ENCODE data around the gene TES. TPM values are rescaled to one million over a fixed set of nuclear protein-coding genes. Genes with fewer than 3 reads are reported as not detected.

The TES gene
- total and polyA plus RNA-seq, 9 of the 15 experiments (the other 6 are each of a cell fraction or from before 2014, with no cell fraction given), result 20.7 to 61.6 (median 53.8) TPM

GRCh38 chr7:116206141-116206540 lies 4.2 kb upstream of the TES start:
- no TSS peak for BruUV-seq (replicated peaks)
- Histone ChIP-seq H3K79me2 (ENCODE audit: control insufficient read depth, insufficient read depth, low read length) (no peaks in the 10 kb centered on the region), H3K27me3 (ENCODE audit: control insufficient read depth in 2 of 2, insufficient read depth in 2 of 2, low read length in 2 of 2) (no peaks in the 10 kb centered on the region), H2AFZ (ENCODE audit: low read depth, low read length) (no peak overlapping the region), H3K9me1 (ENCODE audit: control insufficient read depth, insufficient read depth, low read length) (no peaks in the 10 kb centered on the region), H3K36me3 (ENCODE audit: control insufficient read depth, insufficient read depth, low read length) (no peaks in the 10 kb centered on the region), H3K9ac (ENCODE audit: insufficient read depth in 1 of 2, low read depth in 2 of 2, low read length in 2 of 2) (no peak overlapping the region), H3K4me2 (ENCODE audit: insufficient read depth, low read length) (no peak overlapping the region), H3K27ac (ENCODE audit: extremely low read depth, low read depth, low read length) (no peak overlapping the region), H4K20me1 (replicated peaks; ENCODE audit: control insufficient read depth, insufficient read depth, low read length) (no peaks in the 10 kb centered on the region), H3K4me1 (replicated peaks in 1 of 2; ENCODE audit: control insufficient read depth in 2 of 2, insufficient read depth in 2 of 2, low read length in 2 of 2) (peaks cover 0 to 10% of the 10 kb centered on the region in 2 experiments; a peak in 2 of 5 replicates), H3K4me3 (no peak overlapping the region), H3K9me3 (replicated peaks; ENCODE audit: control insufficient read depth, insufficient read depth, low read depth, low read length) (no peaks in the 10 kb centered on the region)
- intact Hi-C loops (cut with micrococcal nuclease), result no loop called here
- ChIA-PET POLR2A (no interaction called here), CTCF (ENCODE audit: low intra/inter-chr PET ratio) (no interaction called here)
- WGBS (ENCODE audit: insufficient coverage, low coverage, missing lambda C conversion rate), result 0% methylated on average over 1 of the region's 1 CpG
- no peak for TF ChIP-seq CEBPG (CRISPR knock-in tag; IDR thresholded peaks at IDR 0.05)
- TF ChIP-seq CEBPG (tag; conservative IDR thresholded peaks at IDR 0.05 in 1 of 2, IDR thresholded peaks at IDR 0.05 in 1 of 2), result 0 out of 4 replicates have a peak, but pooled peaks of 1 of the 2 experiments have one; percentile 26
- TF ChIP-seq TRIM24 (IDR thresholded peaks at IDR 0.05), result peak; percentile 63 to 82; a peak in 2 of 4 replicates
- TF ChIP-seq LEF1 (IDR thresholded peaks at IDR 0.05), result no peak
- TF ChIP-seq ZEB2 (IDR thresholded peaks at IDR 0.05), result peak; percentile 18; the same call in 1 of the 2 replicates
- ATAC-seq (no peak), FAIRE-seq (no peak), DNase-seq (ENCODE audit: extremely low read depth in 1 of 4, low spot score in 3 of 4) (no peak)
- in situ Hi-C loops (cut with MboI), result no loop called here

- 9% methylated on average over 1 of the region's 1 CpG for whole genome bisulfite sequencing (ENCODE audit: insufficient coverage, low coverage, missing lambda C conversion rate)
- in situ Hi-C loops (cut with MboI), result no loop called here
- FAIRE-seq (no peak), DNase-seq (ENCODE audit: extremely low read depth in 1 of 4, low spot score in 3 of 4) (no peak), ATAC-seq (no peak)
- POLR2A ChIA-PET, result interaction anchor here (0.7 to 1.0 kb wide), 3 partner anchors 9 to 24 kb away, joined by 3 to 4 read pairs (median 4); no protein-coding TSS in a partner anchor
- H3K4me3 ChIP-seq, result no peak overlapping the region
- H3K36me3 ChIP-seq (ENCODE audit: control insufficient read depth, insufficient read depth, low read length), result no peaks in the 10 kb centered on the region
- no peak overlapping the region for H2AFZ ChIP-seq (ENCODE audit: low read depth, low read length)
- H3K9me1 ChIP-seq (ENCODE audit: control insufficient read depth, insufficient read depth, low read length), result no peaks in the 10 kb centered on the region
- CTCF ChIA-PET (ENCODE audit: low intra/inter-chr PET ratio), result no interaction called here
- H3K4me2 ChIP-seq (ENCODE audit: insufficient read depth, low read length), result no peak overlapping the region
- H3K79me2 ChIP-seq (ENCODE audit: control insufficient read depth, insufficient read depth, low read length), result peaks cover 23% of the 10 kb centered on the region
- peaks cover 8 to 10% of the 10 kb centered on the region in 2 experiments; a peak in 4 of 5 replicates for H3K4me1 ChIP-seq (replicated peaks in 1 of 2; ENCODE audit: control insufficient read depth in 2 of 2, insufficient read depth in 2 of 2, low read length in 2 of 2)
- intact Hi-C loops (cut with micrococcal nuclease), result no loop called here
- no peak overlapping the region for H3K27ac ChIP-seq (ENCODE audit: extremely low read depth, low read depth, low read length)
- H3K9me3 ChIP-seq (replicated peaks; ENCODE audit: control insufficient read depth, insufficient read depth, low read depth, low read length), result no peaks in the 10 kb centered on the region
- no peaks in the 10 kb centered on the region for H4K20me1 ChIP-seq (replicated peaks; ENCODE audit: control insufficient read depth, insufficient read depth, low read length)
- no peak overlapping the region for H3K9ac ChIP-seq (ENCODE audit: insufficient read depth in 1 of 2, low read depth in 2 of 2, low read length in 2 of 2)
- BruUV-seq (replicated peaks), result no TSS peak
- no peaks in the 10 kb centered on the region for H3K27me3 ChIP-seq (ENCODE audit: control insufficient read depth in 2 of 2, insufficient read depth in 2 of 2, low read length in 2 of 2)
- no peak for TF ChIP-seq MCM2 (IDR thresholded peaks at IDR 0.05; ENCODE audit: low read depth)
- TF ChIP-seq GABPA (tag; conservative IDR thresholded peaks at IDR 0.05; ENCODE audit: low read depth), result peak; percentile 30; the same call in 1 of the 2 replicates
- TF ChIP-seq GABPB2 (CRISPR knock-in tag; conservative IDR thresholded peaks at IDR 0.05), result no peak
- 0 out of 2 replicates have a peak, but pooled peaks have one; percentile 37 for TF ChIP-seq DPF2 (IDR thresholded peaks at IDR 0.05)
- TF ChIP-seq ZNF316 (IDR thresholded peaks at IDR 0.05), result peak; percentile 88
- peak; percentile 17; the same call in 1 of the 2 replicates for TF ChIP-seq NFE2L1 (tag; IDR thresholded peaks at IDR 0.05; ENCODE audit: borderline replicate concordance, low read depth)
- TF ChIP-seq ZNF224 (CRISPR knock-in tag; IDR thresholded peaks at IDR 0.05), result no peak
- no peak for TF ChIP-seq HDAC8 (tag; IDR thresholded peaks at IDR 0.05)
- TF ChIP-seq PHF20 (IDR thresholded peaks at IDR 0.05; ENCODE audit: partially characterized antibody), result no peak
- TF ChIP-seq NFRKB (IDR thresholded peaks at IDR 0.05; ENCODE audit: low read depth), result no peak
- no peak for TF ChIP-seq ETS2 (tag; IDR thresholded peaks at IDR 0.05; ENCODE audit: borderline replicate concordance, poor library complexity, severe bottlenecking)
- TF ChIP-seq ZNF133 (CRISPR knock-in tag; IDR thresholded peaks at IDR 0.05), result no peak
- no peak for TF ChIP-seq ZNF639 (CRISPR knock-in tag; conservative IDR thresholded peaks at IDR 0.05 in 1 of 2, IDR thresholded peaks at IDR 0.05 in 1 of 2)
These were observed 1.4 kb upstream of the TES start for GRCh38 chr7:116208919-116209318.

All from K562 (cell line).